ENCODE results near the gene LSAMP. TPM values are rescaled to one million over a fixed set of nuclear protein-coding genes. Genes with fewer than 3 reads are reported as not detected.

LSAMP gene
- total RNA-seq, 1 donor from 2014 or later: 16.4 TPM

GRCh38 chr3:115927197-115927596 lies 518.1 kb downstream of the LSAMP start:
- FAIRE-seq: no peak
- Mint-ChIP-seq H3K27ac (ENCODE audit: unreplicated experiment) (no peak overlapping the region), H3K9me3 (ENCODE audit: unreplicated experiment) (no peaks in the 10 kb centered on the region), H3K36me3 (ENCODE audit: low read depth, unreplicated experiment) (no peaks in the 10 kb centered on the region), H3K4me1 (ENCODE audit: low read depth, unreplicated experiment) (peaks cover 24% of the 10 kb centered on the region), H3K4me3 (ENCODE audit: unreplicated experiment) (no peak overlapping the region), H3K27me3 (ENCODE audit: low read depth, unreplicated experiment) (no peaks in the 10 kb centered on the region)
- H3K27ac ChIP-seq (ENCODE audit: low read depth, low read length): no peak overlapping the region
- no peak overlapping the region for H2AFZ ChIP-seq (ENCODE audit: low read depth, low read length)
- peaks cover 5% of the 10 kb centered on the region for H3K4me1 ChIP-seq (ENCODE audit: insufficient read depth, low read length)
- no peaks in the 10 kb centered on the region for H3K27me3 ChIP-seq (ENCODE audit: insufficient read depth, low read length)
- no peaks in the 10 kb centered on the region for H3K36me3 ChIP-seq (ENCODE audit: insufficient read depth, low read length)
- no peaks in the 10 kb centered on the region for H4K20me1 ChIP-seq (ENCODE audit: insufficient read depth, low read length)
- H3K79me2 ChIP-seq (ENCODE audit: insufficient read depth, low read length): no peaks in the 10 kb centered on the region
- H3K9me3 ChIP-seq (ENCODE audit: insufficient read depth, low read depth, low read length): no peaks in the 10 kb centered on the region
- H3K4me3 ChIP-seq (ENCODE audit: insufficient read depth, low read depth, low read length): no peak overlapping the region
- no peak overlapping the region for H3K9ac ChIP-seq (ENCODE audit: low read length)
- no peak for TF ChIP-seq EZH2 (IDR thresholded peaks at IDR 0.05; ENCODE audit: insufficient read depth, low read length)
- TF ChIP-seq CTCF (IDR thresholded peaks at IDR 0.05; ENCODE audit: insufficient read depth, low read depth, low read length): no peak
- H3K4me2 ChIP-seq (ENCODE audit: low read length): no peak overlapping the region
- no peak for DNase-seq (ENCODE audit: low read depth)

- peak; percentile 55 for FAIRE-seq
Observed at GRCh38 chr3:115922681-115923347, 522.5 kb downstream of the LSAMP start.

More at GRCh38 chr3:115922681-115923347, 522.5 kb downstream of the LSAMP start:
- no peaks in the 10 kb centered on the region for H3K27me3 ChIP-seq (ENCODE audit: insufficient read depth, low read length)
- H3K4me3 ChIP-seq (ENCODE audit: insufficient read depth, low read depth, low read length): no peak overlapping the region
- H3K9me3 ChIP-seq (ENCODE audit: insufficient read depth, low read depth, low read length): no peaks in the 10 kb centered on the region
- no peaks in the 10 kb centered on the region for H3K36me3 Mint-ChIP-seq (ENCODE audit: low read depth, unreplicated experiment)
- H3K27ac ChIP-seq (ENCODE audit: low read depth, low read length): no peak overlapping the region
- no peaks in the 10 kb centered on the region for H3K36me3 ChIP-seq (ENCODE audit: insufficient read depth, low read length)
- DNase-seq (ENCODE audit: low read depth): peak; percentile 54
- no peak overlapping the region for H2AFZ ChIP-seq (ENCODE audit: low read depth, low read length)
- no peak overlapping the region for H3K4me2 ChIP-seq (ENCODE audit: low read length)
- peaks cover 17% of the 10 kb centered on the region for H3K4me1 Mint-ChIP-seq (ENCODE audit: low read depth, unreplicated experiment)
- H3K9me3 Mint-ChIP-seq (ENCODE audit: unreplicated experiment): peaks cover 2% of the 10 kb centered on the region
- H4K20me1 ChIP-seq (ENCODE audit: insufficient read depth, low read length): no peaks in the 10 kb centered on the region
- TF ChIP-seq EZH2 (IDR thresholded peaks at IDR 0.05; ENCODE audit: insufficient read depth, low read length) (no peak), CTCF (IDR thresholded peaks at IDR 0.05; ENCODE audit: insufficient read depth, low read depth, low read length) (peak; percentile 53)
- no peaks in the 10 kb centered on the region for H3K4me1 ChIP-seq (ENCODE audit: insufficient read depth, low read length)
- no peaks in the 10 kb centered on the region for H3K79me2 ChIP-seq (ENCODE audit: insufficient read depth, low read length)
- no peak overlapping the region for H3K27ac Mint-ChIP-seq (ENCODE audit: unreplicated experiment)
- no peaks in the 10 kb centered on the region for H3K27me3 Mint-ChIP-seq (ENCODE audit: low read depth, unreplicated experiment)
- no peak overlapping the region for H3K4me3 Mint-ChIP-seq (ENCODE audit: unreplicated experiment)
- H3K9ac ChIP-seq (ENCODE audit: low read length): no peak overlapping the region

All from astrocyte (in vitro differentiated cells and primary cell).